Panc1 (cell line): ENCODE results near the gene PAQR9. TPM values are rescaled to one million over a fixed set of nuclear protein-coding genes. Genes with fewer than 3 reads are reported as not detected.

Experiments used
- ATAC-seq: fragments of 200-7000 bp; cut with Tn5 transposase; 2 replicates; pipeline ENCODE4 v1.9.1; 2020; ENCODE audit warnings: mild to moderate bottlenecking, moderate library complexity
- BruUV-seq: library from RNA; stranded (reverse); fragments of 400-500 nt; replicated peaks from 2 replicates; lab custom pipeline; 2021; lab: Mats Ljungman, UMichigan
- CTCF ChIA-PET: fragments of 300-600 bp; sonication (Branson Sonifier 250); formaldehyde crosslinking; loops from one replicate; lab custom pipeline; 2022; ENCODE audit warnings: antibody characterized with exemption; lab: Charles Lee
- POLR2A ChIA-PET: fragments of 300-600 bp; sonication (Branson Sonifier 250); formaldehyde crosslinking; loops from one replicate; lab custom pipeline; 2022; ENCODE audit warnings: antibody characterized with exemption; lab: Charles Lee
- DNase-seq: peaks from one replicate; pipeline ENCODE4 v3.0.0-alpha.2; 2010; ENCODE audit warnings: low read depth, low spot score
- H3K27ac ChIP-seq: 2 replicates; pipeline ENCODE4 v1.5.1; 2011; ENCODE audit warnings: mild to moderate bottlenecking, low read length, inconsistent platforms
- H3K27me3 ChIP-seq: fragments of 200-500 bp; sonication (Bioruptor generic); 2 replicates; pipeline ENCODE4 v1.6.0; 2014; ENCODE audit warnings: low read length, inconsistent platforms; ENCODE audit not compliant: control insufficient read depth, insufficient read depth
- H3K36me3 ChIP-seq: fragments of 200-500 bp; sonication (Bioruptor generic); 2 replicates; pipeline ENCODE4 v1.5.1; 2014; ENCODE audit warnings: inconsistent platforms, mild to moderate bottlenecking, low read length, moderate library complexity; ENCODE audit not compliant: control insufficient read depth, insufficient read depth
- H3K4me1 ChIP-seq: 2 replicates; pipeline ENCODE4 v1.5.1; 2011; ENCODE audit warnings: inconsistent platforms, mild to moderate bottlenecking, low read length, moderate library complexity; ENCODE audit not compliant: control insufficient read depth, insufficient read depth
- H3K4me3 ChIP-seq, 2 experiments: 2 replicates each; pipeline ENCODE4 v1.5.1; 2011 to 2012; ENCODE audit warnings: low read depth in 2 of 2, low read length in 2 of 2, mild to moderate bottlenecking in 2 of 2, inconsistent platforms in 1 of 2, moderate library complexity in 1 of 2
- H3K9me3 ChIP-seq: fragments of 200-500 bp; sonication (Bioruptor generic); 2 replicates; pipeline ENCODE4 v1.5.1; 2014; ENCODE audit warnings: low read depth, mild to moderate bottlenecking, inconsistent platforms, low read length, moderate library complexity; ENCODE audit not compliant: control insufficient read depth, insufficient read depth
- CTCF ChIP-seq: fragments of 450-650 bp; IDR thresholded peaks from 2 replicates; pipeline ENCODE4 v1.5.1; 2017; ENCODE audit warnings: mild to moderate bottlenecking
- POLR2AphosphoS5 ChIP-seq: IDR thresholded peaks from 2 replicates; pipeline ENCODE4 v1.6.1; 2012; ENCODE audit warnings: mild to moderate bottlenecking, low read depth, low read length, moderate library complexity
- REST ChIP-seq, 2 experiments: IDR thresholded peaks; 2 replicates each; pipeline ENCODE4 v1.6.1; 2011 to 2012; ENCODE audit warnings: low read depth in 2 of 2, control low read depth in 1 of 2, low read length in 1 of 2, mild to moderate bottlenecking in 1 of 2, moderate library complexity in 1 of 2; ENCODE audit not compliant: insufficient read depth in 1 of 2
- SIN3A ChIP-seq: IDR thresholded peaks from 2 replicates; pipeline ENCODE4 v1.6.1; 2012; ENCODE audit warnings: low read depth, mild to moderate bottlenecking, low read length, moderate library complexity, borderline replicate concordance; ENCODE audit not compliant: insufficient read depth
- TCF7L2 ChIP-seq: IDR thresholded peaks from 2 replicates; pipeline ENCODE4 v1.6.1; 2011; ENCODE audit warnings: mild to moderate bottlenecking, low read depth, low read length, inconsistent platforms
- in situ Hi-C: cut with HindIII; loops from 2 replicates; pipeline ENCODE4 v1.10.0; 2016; ENCODE audit warnings: low sequenced_read_pairs, low pct_unique_long_range_greater_than_20kb
- intact Hi-C: fragments of 100-400 bp; cut with micrococcal nuclease; formaldehyde crosslinking; loops from one replicate; pipeline ENCODE4 v1.10.0; 2022; ENCODE audit not compliant: unreplicated experiment
- total RNA-seq: library from RNA; stranded (reverse); gene quantifications from one replicate; pipeline ENCODE4 v1.2.1, GENCODE V29; 2021; ENCODE audit not compliant: unreplicated experiment

Gene PAQR9
- total RNA-seq, 1 experiment from 2014 or later = 0.36 TPM

DNA sequence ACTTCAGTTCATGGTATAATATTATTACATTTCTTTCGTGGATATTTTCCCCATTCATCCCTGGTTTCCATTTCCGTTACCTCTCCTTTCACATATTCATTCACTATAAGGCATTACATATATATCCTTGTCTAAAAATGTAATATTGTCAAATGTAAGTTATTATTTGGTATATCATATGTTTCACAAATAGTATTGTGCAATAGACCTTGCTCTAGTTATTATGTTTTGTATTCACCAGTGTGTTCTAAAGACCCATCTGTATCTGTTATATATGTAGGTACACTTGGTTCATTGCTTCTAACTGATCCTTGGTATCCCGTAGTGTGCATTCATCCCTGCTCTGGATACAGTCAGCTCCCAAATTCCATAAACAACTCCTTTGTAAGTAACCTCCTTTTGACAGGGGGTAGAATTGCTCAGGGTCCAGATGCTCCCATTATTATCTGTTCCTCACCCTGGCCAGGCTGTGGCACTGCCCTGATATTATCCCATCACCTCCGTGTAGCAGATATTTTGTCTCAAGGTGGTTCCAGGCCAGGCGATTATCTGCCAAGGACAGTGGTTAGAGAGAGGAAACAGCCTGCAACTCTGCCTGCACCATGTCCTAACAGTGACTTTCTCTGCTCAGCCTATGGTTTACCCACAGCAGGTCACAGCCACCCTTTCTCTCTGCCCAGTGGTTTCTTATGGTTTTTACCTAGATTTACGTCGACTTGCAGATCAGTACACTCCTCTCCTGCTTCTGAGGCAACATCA lies 29.2 kb downstream of the PAQR9 start:
- DNase-seq (no peak), ATAC-seq (no peak)
- intact Hi-C loops = no loop called here
- TF ChIP-seq SIN3A = no peak
- no peak for TF ChIP-seq CTCF
- no peak for TF ChIP-seq TCF7L2
- Histone ChIP-seq H3K4me1 (no peaks in the 10 kb centered on the region), H3K36me3 (no peaks in the 10 kb centered on the region), H3K4me3 (no peak overlapping the region), H3K27me3 (no peaks in the 10 kb centered on the region), H3K27ac (no peak overlapping the region), H3K9me3 (no peaks in the 10 kb centered on the region)
- ChIA-PET CTCF (no interaction called here), POLR2A (interaction anchor here (0.6 kb wide), 1 partner anchor 40 kb away, joined by 3 read pairs; no protein-coding TSS in a partner anchor)
- in situ Hi-C loops = no loop called here
- BruUV-seq = no TSS peak

DNA sequence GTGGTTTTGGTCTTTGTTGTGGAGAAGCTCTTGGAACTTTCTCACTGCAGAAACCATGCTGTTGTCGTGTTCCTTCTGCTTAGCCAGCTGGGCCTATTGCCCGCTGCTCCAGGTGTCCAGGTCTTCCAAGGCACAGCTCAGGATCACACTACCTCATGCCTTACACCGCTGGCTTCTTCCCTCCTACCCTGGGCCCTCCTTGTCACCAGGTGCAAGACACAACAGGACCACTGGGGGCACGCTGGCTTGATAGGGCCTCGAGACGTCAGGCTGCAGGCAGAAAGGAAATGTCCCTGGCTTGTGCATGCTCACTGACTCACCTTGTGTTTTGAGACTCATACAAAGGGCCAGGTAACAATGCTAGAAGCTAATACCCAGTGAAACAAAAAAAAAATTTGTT lies 32.3 kb downstream of the PAQR9 start:
- TF ChIP-seq TCF7L2 = no peak
- no peak for TF ChIP-seq SIN3A
- TF ChIP-seq CTCF = peak; percentile 57
- intact Hi-C loops = no loop called here
- ChIA-PET POLR2A (no interaction called here), CTCF (interaction anchor here (1.0 kb wide), 1 partner anchor 103 kb away, joined by 3 read pairs; no protein-coding TSS in a partner anchor)
- Histone ChIP-seq H3K36me3 (no peaks in the 10 kb centered on the region), H3K4me3 (no peak overlapping the region), H3K4me1 (no peaks in the 10 kb centered on the region), H3K27me3 (no peaks in the 10 kb centered on the region; the same call in 1 of the 2 replicates), H3K9me3 (no peaks in the 10 kb centered on the region), H3K27ac (no peak overlapping the region)
- ATAC-seq (peak; percentile 84), DNase-seq (no peak)
- no TSS peak for BruUV-seq
- in situ Hi-C loops = no loop called here

GRCh38 chr3:142930463-142930862 lies 33.0 kb downstream of the PAQR9 start:
- DNase-seq (no peak), ATAC-seq (no peak)
- no peaks in the 10 kb centered on the region for H3K36me3 ChIP-seq
- H3K27me3 ChIP-seq = no peaks in the 10 kb centered on the region; the same call in 1 of the 2 replicates
- no peaks in the 10 kb centered on the region for H3K9me3 ChIP-seq
- in situ Hi-C loops (no loop called here), intact Hi-C loops (no loop called here)
- H3K27ac ChIP-seq = no peak overlapping the region
- ChIA-PET POLR2A (no interaction called here), CTCF (interaction anchor here (1.0 kb wide), 1 partner anchor 102 kb away, joined by 3 read pairs; no protein-coding TSS in a partner anchor)
- H3K4me1 ChIP-seq = no peaks in the 10 kb centered on the region
- no peak for TF ChIP-seq POLR2AphosphoS5
- TF ChIP-seq REST (IDR thresholded peaks at IDR 0.05; ENCODE audit: insufficient read depth in 1 of 2, low read depth in 2 of 2, low read length in 1 of 2) = no peak
- TF ChIP-seq TCF7L2 = no peak
- no peak for TF ChIP-seq CTCF
- no peak for TF ChIP-seq SIN3A
- no peak overlapping the region for H3K4me3 ChIP-seq
- no TSS peak for BruUV-seq
